HAP-1 (cell line): Measurements from ENCODE around the gene AMH.

Source experiments
- DNase-seq, 2 experiments: peaks; one replicate each; pipeline ENCODE4 v3.0.0-alpha.2; 2016 to 2020; ENCODE audit warnings: low spot score in 2 of 2
- H3K27me3 ChIP-seq: fragments of 250-450 bp; sonication (Bioruptor Pico); 2 replicates; pipeline ENCODE4 v1.5.1; 2020; ENCODE audit warnings: low read depth, mild to moderate bottlenecking, moderate library complexity
- H3K36me3 ChIP-seq: fragments of 250-450 bp; sonication (Bioruptor Pico); replicated peaks from 2 replicates; pipeline ENCODE4 v1.5.1; 2020; ENCODE audit warnings: mild to moderate bottlenecking
- H3K4me1 ChIP-seq: fragments of 250-450 bp; sonication (Bioruptor Pico); 2 replicates; pipeline ENCODE4 v1.5.1; 2020; ENCODE audit warnings: mild to moderate bottlenecking
- H3K4me3 ChIP-seq: fragments of 250-450 bp; sonication (Bioruptor Pico); 2 replicates; pipeline ENCODE4 v1.5.1; 2020; ENCODE audit warnings: mild to moderate bottlenecking, moderate library complexity
- H3K9me3 ChIP-seq: fragments of 250-450 bp; sonication (Bioruptor Pico); 2 replicates; pipeline ENCODE4 v1.5.1; 2020; ENCODE audit warnings: mild to moderate bottlenecking, moderate library complexity
- in situ Hi-C: fragments of 300-500 bp; cut with MboI; formaldehyde crosslinking; loops from 3 replicates; pipeline ENCODE4 v1.14.3; 2020; ENCODE audit warnings: low sequenced_read_pairs, inconsistent platforms, mixed read lengths

The AMH gene

DNA sequence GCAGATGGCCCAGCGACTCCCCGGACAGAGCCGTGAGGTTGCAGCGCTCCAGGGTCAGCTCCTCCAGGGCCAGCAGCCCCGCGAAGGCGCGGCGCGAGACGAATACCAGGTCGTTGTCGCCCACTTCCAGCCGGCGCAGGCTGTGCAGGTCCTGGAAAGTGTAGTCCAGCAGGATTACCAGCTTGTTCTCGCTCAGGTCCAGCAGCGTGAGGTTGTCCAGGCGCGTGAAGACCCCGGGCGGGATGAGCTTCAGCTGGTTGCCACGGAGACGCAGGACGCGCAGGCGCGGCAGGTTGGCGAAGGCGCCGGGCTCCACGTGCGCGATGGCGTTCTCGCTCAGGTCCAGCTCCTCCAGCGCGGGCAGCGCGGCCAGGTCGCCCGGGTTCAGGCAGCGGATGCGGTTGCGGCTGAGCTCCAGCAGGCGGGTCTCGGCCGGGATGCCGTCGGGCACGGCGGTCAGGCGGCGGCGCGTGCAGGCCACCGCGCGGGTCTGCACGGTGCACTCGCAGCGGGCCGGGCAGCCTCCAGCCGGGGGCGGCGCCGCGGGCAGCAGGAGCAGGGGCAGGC is 42.1 kb downstream of the AMH start:
- H3K9me3 ChIP-seq, result no peaks in the 10 kb centered on the region
- peaks cover 23% of the 10 kb centered on the region for H3K27me3 ChIP-seq
- no peaks in the 10 kb centered on the region; the same call in 1 of the 2 replicates for H3K4me1 ChIP-seq
- in situ Hi-C loops, result no loop called here
- no peak overlapping the region for H3K4me3 ChIP-seq
- no peak for DNase-seq
- H3K36me3 ChIP-seq, result no peaks in the 10 kb centered on the region

DNA sequence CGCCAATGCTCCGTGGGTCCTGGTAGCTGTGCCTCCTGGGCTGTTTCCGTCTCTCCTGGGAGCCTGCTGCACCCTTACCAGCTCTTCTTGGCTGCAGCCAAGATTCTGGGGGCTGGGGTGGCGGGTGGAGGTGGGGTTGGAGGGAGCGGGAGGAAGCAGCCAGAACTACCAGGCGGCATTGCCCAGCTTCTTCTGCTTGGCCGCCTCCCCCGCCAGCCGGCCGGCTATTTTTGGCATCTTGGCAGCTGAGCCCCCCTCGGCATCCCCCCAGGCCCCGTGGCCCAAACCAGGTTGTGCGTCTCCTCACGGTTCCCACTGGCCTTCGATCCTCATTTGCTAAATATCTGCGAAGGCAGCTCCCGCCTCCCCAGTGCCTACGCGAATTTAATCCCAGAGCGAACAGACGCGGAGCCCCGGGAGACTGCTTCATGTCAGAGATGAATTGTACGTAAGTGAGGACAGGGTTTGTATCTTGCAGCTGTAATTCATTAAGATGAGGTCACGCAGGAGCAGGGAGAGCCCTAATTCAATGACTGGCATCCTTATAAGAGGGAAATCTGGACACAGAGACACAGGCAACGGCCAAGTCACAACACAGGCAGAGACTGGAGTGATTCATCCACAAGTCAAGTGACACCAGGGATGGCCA is 45.7 kb downstream of the AMH start:
- Histone ChIP-seq H3K9me3 (no peaks in the 10 kb centered on the region), H3K4me1 (no peaks in the 10 kb centered on the region; the same call in 1 of the 2 replicates), H3K36me3 (no peaks in the 10 kb centered on the region), H3K4me3 (no peak overlapping the region), H3K27me3 (peaks cover 12% of the 10 kb centered on the region)
- in situ Hi-C loops, result no loop called here
- DNase-seq, result no peak

DNA sequence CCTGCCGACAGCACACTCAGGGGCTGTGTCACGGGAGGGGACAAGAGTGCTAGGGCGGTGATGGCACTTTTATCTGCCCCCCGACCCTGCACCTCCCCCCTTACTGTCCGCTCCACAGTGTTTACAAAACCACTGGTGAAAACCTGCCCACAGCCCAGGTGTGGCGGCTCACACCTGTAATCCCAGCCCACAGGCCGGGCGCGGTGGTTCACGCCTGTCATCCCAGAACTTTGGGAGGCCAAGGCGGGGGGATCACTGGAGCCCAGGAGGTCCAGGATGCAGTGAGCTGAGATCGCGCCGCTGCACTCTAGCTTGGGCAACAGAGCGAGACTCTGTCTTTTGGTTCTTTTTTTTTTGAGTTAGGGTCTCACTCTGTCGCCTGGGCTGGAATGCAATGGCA is 47.0 kb downstream of the AMH start:
- no peak overlapping the region for H3K4me3 ChIP-seq
- no peak for DNase-seq
- in situ Hi-C loops, result no loop called here
- no peaks in the 10 kb centered on the region for H3K27me3 ChIP-seq
- H3K36me3 ChIP-seq, result no peaks in the 10 kb centered on the region
- H3K9me3 ChIP-seq, result no peaks in the 10 kb centered on the region
- no peaks in the 10 kb centered on the region for H3K4me1 ChIP-seq

DNA sequence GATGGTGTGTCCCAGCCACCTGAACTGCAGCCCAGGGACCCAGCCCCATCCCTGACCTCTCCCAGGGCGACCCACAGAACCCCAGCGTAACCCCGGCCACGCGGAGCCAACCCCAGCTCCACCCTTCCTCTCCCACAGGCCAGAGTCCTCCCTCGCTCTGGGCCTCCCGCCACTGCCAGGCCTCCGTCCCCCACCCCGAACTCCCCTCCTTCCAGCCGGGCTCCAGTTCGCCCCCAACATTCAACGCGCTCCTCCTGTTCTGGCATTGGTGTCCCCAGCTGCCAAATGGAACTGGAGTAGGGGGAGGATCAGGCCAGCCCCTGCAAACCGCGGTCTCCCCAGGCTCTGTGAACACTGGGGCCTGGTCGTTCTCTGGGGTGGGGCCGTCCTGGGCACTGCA is 51.4 kb downstream of the AMH start:
- Histone ChIP-seq H3K4me3 (no peak overlapping the region), H3K9me3 (no peaks in the 10 kb centered on the region), H3K36me3 (no peaks in the 10 kb centered on the region), H3K4me1 (no peaks in the 10 kb centered on the region), H3K27me3 (no peaks in the 10 kb centered on the region)
- in situ Hi-C loops, result no loop called here
- DNase-seq, result no peak
